ENCODE results near the gene RIN3.
A peak's percentile ranks its signal among the peaks of the same experiment; 100 is the strongest.

Gene RIN3, protein sequence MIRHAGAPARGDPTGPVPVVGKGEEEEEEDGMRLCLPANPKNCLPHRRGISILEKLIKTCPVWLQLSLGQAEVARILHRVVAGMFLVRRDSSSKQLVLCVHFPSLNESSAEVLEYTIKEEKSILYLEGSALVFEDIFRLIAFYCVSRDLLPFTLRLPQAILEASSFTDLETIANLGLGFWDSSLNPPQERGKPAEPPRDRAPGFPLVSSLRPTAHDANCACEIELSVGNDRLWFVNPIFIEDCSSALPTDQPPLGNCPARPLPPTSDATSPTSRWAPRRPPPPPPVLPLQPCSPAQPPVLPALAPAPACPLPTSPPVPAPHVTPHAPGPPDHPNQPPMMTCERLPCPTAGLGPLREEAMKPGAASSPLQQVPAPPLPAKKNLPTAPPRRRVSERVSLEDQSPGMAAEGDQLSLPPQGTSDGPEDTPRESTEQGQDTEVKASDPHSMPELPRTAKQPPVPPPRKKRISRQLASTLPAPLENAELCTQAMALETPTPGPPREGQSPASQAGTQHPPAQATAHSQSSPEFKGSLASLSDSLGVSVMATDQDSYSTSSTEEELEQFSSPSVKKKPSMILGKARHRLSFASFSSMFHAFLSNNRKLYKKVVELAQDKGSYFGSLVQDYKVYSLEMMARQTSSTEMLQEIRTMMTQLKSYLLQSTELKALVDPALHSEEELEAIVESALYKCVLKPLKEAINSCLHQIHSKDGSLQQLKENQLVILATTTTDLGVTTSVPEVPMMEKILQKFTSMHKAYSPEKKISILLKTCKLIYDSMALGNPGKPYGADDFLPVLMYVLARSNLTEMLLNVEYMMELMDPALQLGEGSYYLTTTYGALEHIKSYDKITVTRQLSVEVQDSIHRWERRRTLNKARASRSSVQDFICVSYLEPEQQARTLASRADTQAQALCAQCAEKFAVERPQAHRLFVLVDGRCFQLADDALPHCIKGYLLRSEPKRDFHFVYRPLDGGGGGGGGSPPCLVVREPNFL

DNA sequence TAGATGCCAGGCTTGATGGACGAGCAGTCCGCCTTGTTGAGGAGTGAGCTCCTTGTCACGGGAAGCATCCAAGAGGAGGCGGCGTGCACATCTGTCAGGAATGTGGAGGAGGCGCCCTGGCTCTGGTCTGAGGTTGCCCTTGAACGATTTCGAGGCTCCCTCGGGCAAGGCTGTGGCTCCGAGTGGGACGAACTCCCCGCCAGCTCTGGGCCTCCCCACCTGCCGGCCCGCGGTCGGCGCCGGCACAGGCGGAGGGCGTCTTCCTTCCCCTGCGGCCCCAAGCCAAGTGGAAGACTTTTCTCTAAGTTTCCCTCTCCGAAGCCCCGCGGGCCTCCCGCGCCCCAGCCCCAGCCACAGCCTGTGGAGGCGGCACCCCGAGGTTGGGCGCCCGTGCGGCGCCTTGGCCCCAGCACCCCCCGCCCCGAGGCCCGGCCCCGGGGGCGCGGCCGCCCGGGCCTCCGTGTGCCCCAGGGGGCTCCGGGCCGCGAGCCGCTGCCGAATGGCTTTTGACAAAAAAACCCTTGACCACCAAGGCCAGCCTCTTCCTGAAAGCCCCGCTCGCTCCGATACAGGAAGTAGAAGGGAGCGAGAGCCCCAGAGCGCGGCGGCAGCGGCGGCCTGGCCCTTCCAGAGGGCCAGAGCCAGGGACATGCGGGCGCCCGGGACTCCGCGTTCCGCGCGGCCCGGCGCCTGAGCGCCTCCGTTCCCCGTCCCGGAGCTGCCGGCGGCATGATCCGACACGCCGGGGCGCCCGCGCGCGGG, at the start of gene RIN3:
Gene RIN3, plus strand, starts transcription at position 578 of the 762 bp plus-strand sequence. Its CDS starts 152 bp downstream, at position 730.
- no peak for DNase-seq (ENCODE audit: low read depth)

DNA sequence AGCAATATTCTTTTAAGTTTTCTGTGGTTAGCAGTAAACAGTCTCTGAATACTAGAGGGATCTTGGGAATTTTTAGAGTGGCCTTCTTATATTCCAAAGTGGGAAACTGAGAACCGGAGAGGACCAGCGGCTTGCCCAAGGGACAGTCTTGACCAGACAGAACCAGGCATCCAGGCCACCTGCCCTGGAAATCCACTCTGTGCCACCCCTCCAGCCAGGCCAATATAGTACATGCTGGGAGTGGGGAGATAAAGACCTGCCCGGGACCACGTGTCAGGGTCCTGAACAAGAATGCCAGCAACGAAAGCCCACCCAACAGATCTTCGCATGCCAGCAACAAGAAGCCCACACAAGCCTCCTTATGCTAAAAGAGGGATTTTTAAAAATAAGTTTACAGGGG, 49.4 kb upstream of the RIN3 start:
- no peak for DNase-seq (ENCODE audit: low read depth)

DNA sequence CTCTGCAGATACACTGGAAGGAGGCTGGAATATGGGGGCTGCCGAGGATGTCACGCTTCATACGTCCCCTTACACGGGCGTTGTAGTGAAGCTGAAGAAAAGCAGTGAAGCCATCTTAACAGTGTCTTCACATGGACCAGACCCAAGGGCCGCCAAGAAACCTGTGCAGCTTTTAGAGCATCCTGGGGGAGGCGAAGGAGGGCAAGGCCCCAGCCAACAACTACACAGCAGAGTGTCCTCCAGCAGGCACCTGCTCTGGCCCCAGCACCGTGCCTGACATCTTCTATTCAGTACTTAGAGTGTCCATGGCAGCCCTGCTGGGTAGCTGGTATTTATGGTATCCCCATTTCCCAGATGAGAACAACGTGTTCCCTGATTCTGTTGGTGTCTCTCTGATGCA, 48.9 kb upstream of the RIN3 start:
- no peak for DNase-seq (ENCODE audit: low read depth)

DNA sequence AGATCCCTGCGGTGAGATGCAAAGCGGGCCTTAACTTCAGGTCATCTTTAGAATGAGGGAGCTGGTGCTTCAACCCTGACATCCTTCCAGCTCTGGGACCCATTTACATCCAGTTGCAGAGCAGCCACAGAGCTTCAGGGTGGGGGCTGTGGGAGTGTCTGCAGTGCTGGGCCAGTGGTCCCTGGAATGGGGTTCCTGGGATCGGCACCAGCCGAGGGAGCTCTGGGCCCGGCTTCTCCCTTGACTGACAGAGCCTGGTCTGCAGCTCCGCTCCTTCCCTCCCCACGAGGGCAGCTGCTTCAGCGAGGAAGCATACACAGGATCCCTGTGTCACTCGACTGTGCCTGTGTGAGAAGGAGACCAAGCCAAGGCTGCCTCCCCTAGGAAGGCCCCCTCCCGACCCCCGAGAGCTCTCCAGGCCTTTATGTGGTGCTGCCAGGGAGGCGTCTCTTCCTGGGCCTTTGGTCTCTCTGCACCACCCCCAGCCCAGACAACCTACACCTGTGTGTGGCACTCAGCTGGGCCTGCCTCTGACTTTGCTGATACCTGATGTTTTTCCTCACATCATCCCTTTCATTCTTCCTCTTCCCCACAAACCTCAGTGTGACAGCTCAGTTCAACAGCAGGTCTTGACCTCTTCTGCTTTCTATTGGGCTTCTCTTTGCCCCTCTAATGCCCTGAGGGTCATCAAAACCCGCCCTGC, 48.1 kb upstream of the RIN3 start:
- DNase-seq (ENCODE audit: low read depth) = no peak

DNA sequence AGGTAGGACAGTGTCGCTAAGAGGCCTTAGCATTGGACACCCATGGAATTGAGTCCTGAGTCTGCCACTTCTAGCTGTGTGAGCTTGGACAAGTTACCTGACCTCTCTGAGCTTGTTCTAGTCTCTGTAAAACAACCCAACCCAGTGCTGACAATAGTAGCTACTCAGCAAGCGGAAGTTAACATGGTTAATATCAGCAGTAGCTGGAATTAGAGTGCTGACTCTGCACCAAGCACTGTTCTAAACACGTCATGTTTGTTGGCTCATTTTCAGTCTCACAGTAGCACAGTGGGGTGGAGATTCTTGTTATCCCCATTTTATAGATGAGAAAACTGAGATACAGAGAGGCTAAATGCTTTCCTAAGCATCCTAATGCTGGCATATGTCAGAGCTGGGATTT, 47.5 kb upstream of the RIN3 start:
- no peak for DNase-seq (ENCODE audit: low read depth)

DNA sequence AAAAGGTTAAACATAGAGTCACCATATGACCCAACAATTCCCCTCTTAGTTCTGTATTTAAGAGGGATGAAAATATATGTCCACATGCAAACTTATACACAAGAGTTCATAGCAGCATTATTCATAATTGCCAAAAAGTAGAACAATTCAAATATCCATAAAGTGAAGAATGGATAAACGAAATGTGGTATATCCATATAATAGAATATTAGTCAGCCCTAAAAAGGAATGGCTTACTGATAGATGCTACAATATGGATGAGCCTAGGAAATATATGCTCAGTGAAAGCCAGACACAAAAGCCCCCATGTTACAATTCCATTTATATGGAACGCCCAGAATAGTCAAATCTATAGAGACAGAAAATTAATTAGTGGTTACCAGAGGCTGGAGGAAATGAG, 44.1 kb upstream of the RIN3 start:
- DNase-seq (ENCODE audit: low read depth) = no peak

DNA sequence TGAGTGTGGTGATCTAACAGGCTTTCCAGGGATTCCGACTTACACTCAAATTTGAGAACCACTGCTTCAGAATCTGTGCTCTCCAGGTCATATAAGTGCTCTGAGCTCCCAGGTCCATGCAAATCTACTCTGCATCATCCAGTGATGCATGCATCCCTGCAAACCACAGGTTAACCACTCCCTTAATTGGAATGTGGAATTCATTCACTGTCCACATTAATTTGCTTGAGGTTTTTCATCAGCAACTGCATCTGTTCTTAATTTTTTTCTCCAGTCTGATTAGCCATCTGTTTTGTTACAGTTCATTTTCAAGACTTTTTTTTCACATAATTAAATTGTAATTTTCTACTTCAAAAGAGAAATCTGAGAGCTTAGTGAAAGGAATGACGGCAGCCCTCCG, 43.4 kb upstream of the RIN3 start:
- DNase-seq (ENCODE audit: low read depth) = no peak

DNA sequence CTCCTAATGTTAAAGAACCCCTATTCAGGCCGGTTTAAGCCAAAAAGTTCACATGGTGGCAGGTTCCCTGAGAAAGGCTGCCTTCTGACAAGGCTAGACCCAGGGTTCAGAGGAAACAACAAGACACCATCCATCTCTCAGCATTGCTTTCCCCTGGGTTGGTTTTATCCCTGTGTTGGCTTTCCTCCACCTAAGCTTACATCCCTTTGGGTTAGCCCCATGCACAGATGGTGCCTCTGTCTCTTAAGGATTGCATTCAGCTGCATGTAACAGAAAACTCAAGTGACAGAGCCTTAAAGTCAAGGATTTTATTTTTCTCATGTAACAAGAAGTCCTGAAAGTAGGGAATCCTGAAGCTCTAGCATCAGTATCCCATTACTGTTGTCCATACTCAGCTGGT, 42.8 kb upstream of the RIN3 start:
- no peak for DNase-seq (ENCODE audit: low read depth)

DNA sequence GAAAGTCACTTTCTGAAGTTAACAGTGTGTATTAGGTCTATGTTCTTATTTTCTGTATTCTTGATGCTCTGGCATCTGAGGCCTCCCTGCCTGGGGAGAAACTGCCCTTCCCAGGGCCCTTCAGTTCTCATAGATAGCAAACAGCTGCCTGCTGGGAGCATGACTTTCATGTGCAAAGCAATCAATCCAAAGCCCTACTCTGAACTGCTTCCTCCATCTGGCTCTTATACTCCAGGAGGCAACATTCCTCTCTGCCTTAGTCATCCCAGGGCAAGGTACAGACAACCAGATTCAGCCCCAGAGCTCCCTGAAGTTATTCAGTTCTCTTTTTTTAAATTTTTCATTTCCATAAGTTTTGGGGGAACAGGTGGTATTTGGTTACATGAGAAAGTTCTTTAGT, 41.7 kb upstream of the RIN3 start:
- DNase-seq (ENCODE audit: low read depth) = no peak

DNA sequence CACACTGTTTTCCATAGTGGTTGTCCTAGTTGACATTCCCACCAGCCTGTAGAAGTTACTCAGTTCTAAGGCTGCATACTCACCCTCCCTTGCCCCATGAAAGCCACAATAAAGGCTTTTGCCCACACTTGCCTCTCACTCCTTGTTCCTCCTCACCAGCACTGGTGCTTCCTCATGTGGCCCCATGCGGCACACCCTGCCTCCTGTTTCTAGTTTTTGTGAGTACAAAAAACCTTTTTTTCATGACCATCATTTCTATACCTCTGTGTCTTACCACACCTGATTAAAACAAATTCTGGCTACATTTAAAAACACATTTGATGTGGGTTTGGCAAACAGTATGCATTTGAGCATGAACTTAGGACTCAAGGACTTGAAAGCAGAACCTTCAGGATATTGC, 40.7 kb upstream of the RIN3 start:
- no peak for DNase-seq (ENCODE audit: low read depth)

DNA sequence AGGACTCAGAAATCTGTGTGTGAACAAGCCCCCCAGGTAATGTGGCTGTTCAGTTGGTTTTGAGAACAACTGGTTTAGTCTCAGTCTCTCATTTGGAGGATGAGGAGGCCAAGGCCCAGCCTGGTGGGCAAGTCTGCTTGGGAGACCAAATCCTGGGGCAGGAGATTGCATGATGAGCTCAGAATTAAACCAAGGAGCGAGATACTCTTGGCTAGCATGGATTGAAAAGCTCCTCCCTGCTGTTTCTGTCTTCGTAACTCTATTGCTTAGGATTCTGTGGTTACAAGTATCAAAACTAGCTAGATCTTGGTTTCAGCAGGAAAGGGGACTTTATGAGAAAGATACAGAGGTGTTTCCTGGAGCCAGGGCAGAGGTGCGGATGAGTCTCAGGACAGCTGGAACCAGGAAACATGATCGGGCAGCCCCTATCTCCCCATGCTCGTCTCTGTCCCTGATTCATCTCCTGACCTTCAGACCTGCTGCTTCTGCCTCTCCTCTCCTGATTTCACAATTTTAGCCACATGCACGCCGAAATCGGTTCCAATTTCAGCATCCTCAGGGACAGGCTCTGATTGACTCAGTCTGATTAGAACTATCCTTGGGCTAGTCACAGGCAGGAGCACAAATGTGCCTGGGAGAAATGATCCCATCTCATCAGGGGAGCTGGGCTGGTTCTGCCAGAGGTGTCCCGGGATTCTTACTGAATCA, 40.2 kb upstream of the RIN3 start:
- DNase-seq (ENCODE audit: low read depth) = peak; percentile 76

DNA sequence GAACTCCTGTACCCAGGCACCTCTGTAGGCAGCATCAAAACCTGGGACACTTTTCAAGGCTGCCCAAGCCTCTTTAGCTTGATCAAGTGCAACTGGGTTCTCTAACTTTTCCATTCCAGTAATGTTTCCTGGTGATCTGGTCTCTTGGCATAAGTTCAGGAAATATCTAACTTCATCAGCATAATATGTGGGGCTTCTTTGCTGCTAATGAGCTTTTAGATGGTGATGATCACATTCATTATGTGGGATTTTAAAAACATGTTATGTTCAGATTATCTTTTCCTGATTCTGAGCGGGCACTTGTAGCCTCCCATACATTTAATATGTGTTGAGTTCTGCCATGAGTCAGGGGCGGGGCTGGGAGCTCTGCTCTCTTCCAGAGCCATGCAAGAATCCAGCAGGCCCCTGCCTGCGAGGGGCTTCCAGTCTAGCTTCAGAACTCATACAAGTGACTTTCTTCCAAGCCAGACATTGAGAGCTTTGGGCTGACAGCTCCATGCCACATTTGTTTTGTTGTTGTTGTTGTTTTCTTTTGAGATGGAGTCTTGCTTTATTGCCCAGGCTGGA, 39.5 kb upstream of the RIN3 start:
- DNase-seq (ENCODE audit: low read depth) = no peak

DNA sequence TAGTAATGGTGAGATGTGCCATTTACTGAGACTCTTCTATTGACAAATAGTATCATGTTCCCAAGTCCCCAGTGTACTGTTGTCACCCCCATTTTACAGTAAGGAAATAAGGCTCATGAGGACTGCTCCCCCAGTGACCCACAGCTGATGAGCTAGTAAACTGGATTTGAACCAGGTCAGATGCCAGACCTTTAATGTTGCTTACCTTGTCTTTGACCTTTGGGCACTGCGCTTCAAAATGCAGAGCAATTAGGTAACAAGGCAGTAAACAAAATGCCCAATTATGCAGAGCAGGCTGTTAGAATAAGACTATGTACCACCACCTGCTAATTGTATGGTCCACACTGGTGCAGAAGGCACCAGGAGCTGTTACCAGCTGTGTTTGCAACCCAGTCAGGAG, 38.5 kb upstream of the RIN3 start:
- DNase-seq (ENCODE audit: low read depth) = no peak

DNA sequence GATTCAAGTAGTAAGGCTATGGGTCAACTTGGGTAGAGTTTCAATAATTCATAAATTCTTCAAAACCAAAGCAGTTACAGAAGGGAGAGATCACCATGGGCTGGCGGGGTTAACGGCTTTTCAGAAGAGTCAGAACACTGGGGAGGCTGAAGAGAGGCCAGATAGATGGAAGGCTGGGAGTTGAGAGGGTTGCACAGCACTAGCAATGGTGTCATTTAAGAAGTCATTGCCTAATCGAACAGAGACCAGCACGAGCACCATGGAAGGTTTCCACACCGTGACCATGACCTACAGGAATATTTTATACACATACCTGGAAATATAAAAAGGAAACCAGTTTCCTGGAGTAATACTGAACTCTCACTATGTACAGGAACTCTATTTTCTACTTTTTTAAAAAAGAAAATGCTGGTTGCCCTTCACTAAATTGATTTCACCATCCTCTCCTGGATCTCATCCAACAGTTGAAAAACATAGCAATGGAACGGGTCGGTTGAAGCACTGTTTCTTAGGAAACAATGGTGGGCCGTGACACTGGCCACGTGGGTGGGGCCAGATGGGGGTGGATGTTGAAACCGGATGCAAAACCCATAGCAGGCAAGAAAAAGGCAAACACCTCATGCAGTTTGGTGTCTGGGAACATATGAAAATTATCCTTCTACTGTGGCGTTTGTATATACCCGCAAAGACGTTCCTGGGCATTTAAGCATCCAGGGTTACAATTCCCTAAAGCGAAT, 38.0 kb upstream of the RIN3 start:
- peak; percentile 49 for DNase-seq (ENCODE audit: low read depth)

DNA sequence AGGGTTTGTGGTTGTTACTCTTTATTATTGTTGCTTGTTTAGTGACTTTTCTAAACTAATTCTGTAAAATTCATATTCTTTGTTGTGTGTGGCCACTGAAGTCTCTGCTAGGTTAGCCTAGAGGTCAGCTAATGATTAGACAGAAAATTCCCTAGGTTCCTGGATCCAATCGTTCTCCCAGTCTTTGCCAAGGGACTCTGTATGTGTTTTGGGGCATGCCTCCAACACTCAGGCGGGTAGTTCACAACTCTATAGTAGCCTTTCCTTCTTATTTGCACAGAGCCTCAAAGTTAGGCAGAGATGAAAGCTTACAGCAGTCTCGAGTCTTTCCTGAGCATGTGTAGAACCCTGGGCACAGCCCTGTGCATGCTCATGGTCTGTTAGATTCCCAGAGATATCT, 32.7 kb upstream of the RIN3 start:
- DNase-seq (ENCODE audit: low read depth) = no peak

DNA sequence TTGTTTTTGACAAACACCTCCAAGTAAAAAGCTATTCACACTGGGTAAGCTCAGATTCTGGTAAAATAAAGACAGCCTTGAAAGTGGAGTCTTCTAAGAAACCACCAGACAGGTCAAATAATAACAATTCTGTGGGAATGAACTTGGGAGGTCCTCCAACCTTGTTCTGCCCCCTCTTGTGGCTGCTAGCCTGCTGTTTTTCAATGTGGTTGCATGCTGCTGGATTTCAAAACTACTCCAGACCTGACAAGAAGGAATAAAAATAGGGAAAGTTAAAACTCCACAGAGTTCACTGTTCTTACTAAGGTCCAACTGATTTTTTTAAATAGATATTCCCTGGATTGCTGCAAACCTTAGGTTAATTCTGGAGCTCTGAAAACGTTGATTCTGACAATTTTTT, 32.2 kb upstream of the RIN3 start:
- no peak for DNase-seq (ENCODE audit: low read depth)

DNA sequence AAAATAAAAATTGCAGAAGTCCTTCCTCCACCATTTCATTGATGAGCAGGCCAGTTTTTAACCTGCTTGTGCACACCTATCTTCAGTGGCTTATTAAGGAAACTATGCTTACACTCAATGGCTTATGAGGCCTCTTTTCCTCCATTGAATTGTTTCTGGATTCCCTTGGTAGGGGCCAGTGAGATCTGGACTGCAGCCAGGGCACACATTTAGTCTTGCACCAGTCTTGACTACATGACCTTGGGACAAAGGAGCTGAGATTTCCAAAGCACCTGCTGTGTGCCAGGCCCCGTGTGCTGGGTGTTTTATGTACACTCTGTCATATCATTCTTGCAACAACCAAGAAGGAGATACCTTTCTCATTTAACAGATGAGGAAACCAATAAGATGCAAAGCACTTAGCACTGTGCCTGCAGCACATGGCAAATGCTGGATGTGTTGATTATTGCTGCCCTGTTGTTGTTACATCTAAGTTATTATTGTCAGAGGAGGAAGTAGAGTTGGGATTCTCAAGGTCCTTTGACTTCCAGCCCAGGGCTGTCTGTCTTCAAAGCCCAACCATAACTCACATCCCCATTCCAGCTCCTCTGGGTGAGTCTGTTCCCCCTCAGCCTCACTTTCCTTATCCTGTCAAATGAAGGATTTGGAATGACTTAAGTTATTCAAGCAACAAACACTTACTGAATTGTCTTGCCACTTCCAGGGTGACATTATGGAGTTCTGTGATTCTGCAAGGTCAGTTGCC, 31.6 kb upstream of the RIN3 start:
- DNase-seq (ENCODE audit: low read depth) = no peak

DNA sequence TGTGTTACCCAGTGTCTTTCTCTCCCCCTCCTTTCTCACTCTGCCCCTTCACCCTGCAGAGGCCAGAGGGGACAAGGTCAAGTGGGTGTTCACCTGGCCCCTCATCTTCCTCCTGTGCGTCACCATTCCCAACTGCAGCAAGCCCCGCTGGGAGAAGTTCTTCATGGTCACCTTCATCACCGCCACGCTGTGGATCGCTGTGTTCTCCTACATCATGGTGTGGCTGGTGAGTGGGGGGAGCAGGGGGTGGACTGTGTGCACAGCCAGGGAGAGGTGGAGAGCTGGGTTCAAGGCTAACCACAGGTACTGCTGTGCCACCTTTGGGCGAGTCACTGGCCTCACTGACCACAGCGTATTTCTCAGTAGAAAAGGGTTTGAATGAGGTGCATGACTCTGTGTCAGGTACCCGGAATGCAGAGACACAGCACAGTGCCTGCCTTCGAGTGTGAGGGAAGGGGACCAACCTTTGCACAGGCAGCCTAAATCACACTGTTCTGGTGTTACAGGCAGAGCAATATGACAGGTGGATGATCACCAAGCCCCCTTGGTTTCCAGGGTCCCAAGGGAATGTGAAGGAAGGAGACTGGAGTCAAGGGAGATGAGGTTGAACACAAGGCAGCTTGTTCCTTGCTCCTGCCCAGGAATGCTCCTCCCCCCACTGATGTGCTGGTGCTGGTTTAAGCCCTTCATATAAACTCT, 30.8 kb upstream of the RIN3 start:
- no peak for DNase-seq (ENCODE audit: low read depth)
